Measurements from ENCODE around the gene SLC9A3.

The SLC9A3 gene

DNA sequence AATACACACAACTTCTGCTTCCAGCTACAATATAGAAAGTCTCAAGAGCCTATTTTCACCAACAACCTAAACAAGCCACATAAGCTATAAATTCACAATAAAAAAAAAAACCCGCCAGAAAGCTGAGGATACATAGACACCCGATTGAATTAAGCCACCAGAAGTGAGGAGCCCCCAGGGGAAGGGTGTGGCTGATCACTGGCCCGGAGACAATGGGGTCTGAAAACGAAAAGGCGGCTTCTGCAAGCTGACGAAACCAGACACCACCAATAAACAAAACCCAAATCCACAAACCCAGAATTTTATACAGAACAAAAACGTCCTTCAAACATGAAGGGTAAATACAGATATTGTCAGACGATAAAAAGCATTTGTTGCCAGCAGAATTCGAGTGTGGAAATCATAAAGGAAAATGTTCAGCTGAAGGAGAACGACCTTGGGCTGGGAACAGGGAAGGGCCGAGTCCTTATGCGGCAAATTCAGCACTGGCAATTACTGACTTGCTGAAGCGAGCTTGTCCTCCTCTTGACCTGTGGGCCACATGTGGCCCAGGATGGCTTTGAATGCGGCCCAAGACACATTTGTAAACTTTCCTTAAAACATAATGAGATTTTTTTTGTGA, 48.3 kb upstream of the SLC9A3 start:
- TF ChIP-seq ZNF565 (CRISPR knock-in tag; conservative IDR thresholded peaks at IDR 0.05; ENCODE audit: low read depth), result no peak
- no peak for TF ChIP-seq ZNF70 (CRISPR knock-in tag; IDR thresholded peaks at IDR 0.05)
- TF ChIP-seq ZNF8 (CRISPR knock-in tag; IDR thresholded peaks at IDR 0.05), result no peak
- TF ChIP-seq OSR1 (CRISPR knock-in tag; IDR thresholded peaks at IDR 0.05), result no peak
- TF ChIP-seq ISL1 (CRISPR knock-in tag; IDR thresholded peaks at IDR 0.05), result no peak
- TF ChIP-seq TOX (CRISPR knock-in tag; IDR thresholded peaks at IDR 0.05; ENCODE audit: borderline replicate concordance), result no peak
- TF ChIP-seq ZC3H10 (CRISPR knock-in tag; IDR thresholded peaks at IDR 0.05), result no peak
- TF ChIP-seq ZFP3 (CRISPR knock-in tag; IDR thresholded peaks at IDR 0.05), result no peak
- TF ChIP-seq PPARA (CRISPR knock-in tag; IDR thresholded peaks at IDR 0.05; ENCODE audit: borderline replicate concordance), result no peak
- TF ChIP-seq ZFP30 (CRISPR knock-in tag; IDR thresholded peaks at IDR 0.05), result no peak
- TF ChIP-seq ESRRG (CRISPR knock-in tag; IDR thresholded peaks at IDR 0.05), result no peak
- TF ChIP-seq CSDC2 (CRISPR knock-in tag; IDR thresholded peaks at IDR 0.05), result no peak
- no peak for TF ChIP-seq TCF4 (CRISPR knock-in tag; IDR thresholded peaks at IDR 0.05; ENCODE audit: borderline replicate concordance)
- no peak for TF ChIP-seq ARNTL (CRISPR knock-in tag; IDR thresholded peaks at IDR 0.05; ENCODE audit: borderline replicate concordance, low read depth)
- no peak for ATAC-seq

DNA sequence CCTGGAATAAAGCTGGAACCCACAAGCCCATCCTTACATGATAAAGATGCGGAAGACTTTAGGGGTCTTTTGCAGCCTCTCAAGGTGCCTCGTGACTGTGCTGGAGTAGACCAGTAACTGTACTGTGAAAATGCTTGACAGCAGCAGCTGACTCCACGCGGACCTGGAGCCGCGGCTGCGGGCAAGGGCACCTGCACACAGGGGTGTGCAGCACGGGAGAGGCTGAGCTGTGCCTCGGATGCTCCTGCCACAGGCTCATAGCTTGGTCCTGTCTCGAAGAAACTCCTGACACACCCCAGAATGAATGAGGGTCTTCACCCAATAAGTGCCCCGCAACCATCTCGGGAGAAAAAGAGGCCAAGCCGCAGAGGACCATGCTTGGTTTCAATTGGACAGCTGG, 47.5 kb upstream of the SLC9A3 start:
- TF ChIP-seq, protein P1, sequence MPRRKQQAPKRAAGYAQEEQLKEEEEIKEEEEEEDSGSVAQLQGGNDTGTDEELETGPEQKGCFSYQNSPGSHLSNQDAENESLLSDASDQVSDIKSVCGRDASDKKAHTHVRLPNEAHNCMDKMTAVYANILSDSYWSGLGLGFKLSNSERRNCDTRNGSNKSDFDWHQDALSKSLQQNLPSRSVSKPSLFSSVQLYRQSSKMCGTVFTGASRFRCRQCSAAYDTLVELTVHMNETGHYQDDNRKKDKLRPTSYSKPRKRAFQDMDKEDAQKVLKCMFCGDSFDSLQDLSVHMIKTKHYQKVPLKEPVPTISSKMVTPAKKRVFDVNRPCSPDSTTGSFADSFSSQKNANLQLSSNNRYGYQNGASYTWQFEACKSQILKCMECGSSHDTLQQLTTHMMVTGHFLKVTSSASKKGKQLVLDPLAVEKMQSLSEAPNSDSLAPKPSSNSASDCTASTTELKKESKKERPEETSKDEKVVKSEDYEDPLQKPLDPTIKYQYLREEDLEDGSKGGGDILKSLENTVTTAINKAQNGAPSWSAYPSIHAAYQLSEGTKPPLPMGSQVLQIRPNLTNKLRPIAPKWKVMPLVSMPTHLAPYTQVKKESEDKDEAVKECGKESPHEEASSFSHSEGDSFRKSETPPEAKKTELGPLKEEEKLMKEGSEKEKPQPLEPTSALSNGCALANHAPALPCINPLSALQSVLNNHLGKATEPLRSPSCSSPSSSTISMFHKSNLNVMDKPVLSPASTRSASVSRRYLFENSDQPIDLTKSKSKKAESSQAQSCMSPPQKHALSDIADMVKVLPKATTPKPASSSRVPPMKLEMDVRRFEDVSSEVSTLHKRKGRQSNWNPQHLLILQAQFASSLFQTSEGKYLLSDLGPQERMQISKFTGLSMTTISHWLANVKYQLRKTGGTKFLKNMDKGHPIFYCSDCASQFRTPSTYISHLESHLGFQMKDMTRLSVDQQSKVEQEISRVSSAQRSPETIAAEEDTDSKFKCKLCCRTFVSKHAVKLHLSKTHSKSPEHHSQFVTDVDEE (CRISPR knock-in tag; IDR thresholded peaks at IDR 0.05), result no peak
- TF ChIP-seq BACH2 (CRISPR knock-in tag; IDR thresholded peaks at IDR 0.05; ENCODE audit: borderline replicate concordance) (no peak), RARB (CRISPR knock-in tag; IDR thresholded peaks at IDR 0.05) (no peak), ZC3H10 (CRISPR knock-in tag; IDR thresholded peaks at IDR 0.05) (no peak), OSR1 (CRISPR knock-in tag; IDR thresholded peaks at IDR 0.05) (no peak), ESRRG (CRISPR knock-in tag; IDR thresholded peaks at IDR 0.05) (no peak), PPARA (CRISPR knock-in tag; IDR thresholded peaks at IDR 0.05; ENCODE audit: borderline replicate concordance) (no peak), GLIS3 (CRISPR knock-in tag; IDR thresholded peaks at IDR 0.05) (no peak), ZFP30 (CRISPR knock-in tag; IDR thresholded peaks at IDR 0.05) (no peak)
- TF ChIP-seq, protein P2, sequence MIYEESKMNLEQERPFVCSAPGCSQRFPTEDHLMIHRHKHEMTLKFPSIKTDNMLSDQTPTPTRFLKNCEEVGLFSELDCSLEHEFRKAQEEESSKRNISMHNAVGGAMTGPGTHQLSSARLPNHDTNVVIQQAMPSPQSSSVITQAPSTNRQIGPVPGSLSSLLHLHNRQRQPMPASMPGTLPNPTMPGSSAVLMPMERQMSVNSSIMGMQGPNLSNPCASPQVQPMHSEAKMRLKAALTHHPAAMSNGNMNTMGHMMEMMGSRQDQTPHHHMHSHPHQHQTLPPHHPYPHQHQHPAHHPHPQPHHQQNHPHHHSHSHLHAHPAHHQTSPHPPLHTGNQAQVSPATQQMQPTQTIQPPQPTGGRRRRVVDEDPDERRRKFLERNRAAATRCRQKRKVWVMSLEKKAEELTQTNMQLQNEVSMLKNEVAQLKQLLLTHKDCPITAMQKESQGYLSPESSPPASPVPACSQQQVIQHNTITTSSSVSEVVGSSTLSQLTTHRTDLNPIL (CRISPR knock-in tag; IDR thresholded peaks at IDR 0.05; ENCODE audit: low read depth), result no peak

DNA sequence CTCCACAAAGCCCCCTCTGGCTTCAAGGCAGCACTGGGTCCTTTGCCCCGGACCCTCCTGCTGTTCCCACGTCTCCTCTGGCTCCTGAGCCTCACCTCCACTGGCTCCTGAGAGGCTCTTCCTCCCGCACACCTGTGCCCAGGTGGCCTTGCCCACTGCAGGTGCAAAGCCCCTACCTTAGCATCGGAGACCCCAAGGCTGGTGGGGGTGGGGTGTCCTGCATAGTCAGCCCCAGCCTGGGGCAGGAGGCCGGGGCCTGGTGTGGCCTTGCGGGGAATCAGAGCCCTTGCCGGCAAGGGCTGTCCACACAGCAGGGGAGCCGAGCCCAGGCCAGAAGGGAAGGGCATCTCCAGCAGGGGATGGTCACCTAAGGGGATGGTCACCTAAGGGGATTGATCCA, 46.6 kb upstream of the SLC9A3 start:
- TF ChIP-seq, protein P1 (CRISPR knock-in tag; IDR thresholded peaks at IDR 0.05), result no peak
- TF ChIP-seq ZNF8 (CRISPR knock-in tag; IDR thresholded peaks at IDR 0.05) (no peak), PPARA (CRISPR knock-in tag; IDR thresholded peaks at IDR 0.05; ENCODE audit: borderline replicate concordance) (no peak), TCF4 (CRISPR knock-in tag; IDR thresholded peaks at IDR 0.05; ENCODE audit: borderline replicate concordance) (no peak)
- no peak for ATAC-seq

More for the DNA sequence above, 47.5 kb upstream of the SLC9A3 start:
- no peak for ATAC-seq

DNA sequence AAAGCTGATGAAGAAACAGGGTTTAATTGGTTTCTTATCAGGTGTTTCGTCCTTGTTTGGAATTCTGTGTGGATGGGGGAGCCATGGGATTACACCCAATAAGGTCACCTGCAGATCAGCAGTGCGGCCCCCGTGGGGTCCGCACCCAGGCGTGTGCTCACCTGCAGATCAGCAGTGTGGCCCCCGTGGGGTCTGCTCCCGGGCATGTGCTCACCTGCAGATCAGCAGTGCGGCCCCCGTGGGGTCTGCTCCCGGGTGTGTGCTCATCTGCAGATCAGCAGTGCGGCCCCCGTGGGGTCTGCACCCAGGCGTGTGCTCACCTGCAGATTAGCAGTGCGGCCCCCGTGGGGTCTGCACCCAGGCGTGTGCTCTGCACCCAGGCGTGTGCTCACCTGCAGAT, 46.2 kb upstream of the SLC9A3 start:
- TF ChIP-seq PPARA (CRISPR knock-in tag; IDR thresholded peaks at IDR 0.05; ENCODE audit: borderline replicate concordance) (no peak), SNAI2 (CRISPR knock-in tag; IDR thresholded peaks at IDR 0.05) (no peak), RARB (CRISPR knock-in tag; IDR thresholded peaks at IDR 0.05) (no peak), GLIS3 (CRISPR knock-in tag; IDR thresholded peaks at IDR 0.05) (no peak), BACH2 (CRISPR knock-in tag; IDR thresholded peaks at IDR 0.05; ENCODE audit: borderline replicate concordance) (no peak), ZNF8 (CRISPR knock-in tag; IDR thresholded peaks at IDR 0.05) (no peak), ZNF565 (CRISPR knock-in tag; conservative IDR thresholded peaks at IDR 0.05; ENCODE audit: low read depth) (no peak)
- TF ChIP-seq, protein P2 (CRISPR knock-in tag; IDR thresholded peaks at IDR 0.05; ENCODE audit: low read depth), result no peak
- TF ChIP-seq, protein P3, sequence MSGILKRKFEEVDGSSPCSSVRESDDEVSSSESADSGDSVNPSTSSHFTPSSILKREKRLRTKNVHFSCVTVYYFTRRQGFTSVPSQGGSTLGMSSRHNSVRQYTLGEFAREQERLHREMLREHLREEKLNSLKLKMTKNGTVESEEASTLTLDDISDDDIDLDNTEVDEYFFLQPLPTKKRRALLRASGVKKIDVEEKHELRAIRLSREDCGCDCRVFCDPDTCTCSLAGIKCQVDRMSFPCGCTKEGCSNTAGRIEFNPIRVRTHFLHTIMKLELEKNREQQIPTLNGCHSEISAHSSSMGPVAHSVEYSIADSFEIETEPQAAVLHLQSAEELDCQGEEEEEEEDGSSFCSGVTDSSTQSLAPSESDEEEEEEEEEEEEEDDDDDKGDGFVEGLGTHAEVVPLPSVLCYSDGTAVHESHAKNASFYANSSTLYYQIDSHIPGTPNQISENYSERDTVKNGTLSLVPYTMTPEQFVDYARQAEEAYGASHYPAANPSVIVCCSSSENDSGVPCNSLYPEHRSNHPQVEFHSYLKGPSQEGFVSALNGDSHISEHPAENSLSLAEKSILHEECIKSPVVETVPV (CRISPR knock-in tag; IDR thresholded peaks at IDR 0.05), result no peak
- ATAC-seq, result no peak

All from SK-N-SH treated with all-trans-retinoic acid at 6 μM for 48 hours (cell line).